CD4-positive, alpha-beta T cell treated with Interleukin-10 for 1 hour (primary cell): ENCODE data around the gene PEX5L.
"Not testable (repeated sequence)": the region's sequence is repeated elsewhere in the genome, so short reads cannot be mapped to it uniquely, and the experiment has no call there.

ENCODE experiments used
- DNase-seq: peaks from one replicate; pipeline ENCODE4 v3.0.0-alpha.2; 2020

Gene PEX5L, protein sequence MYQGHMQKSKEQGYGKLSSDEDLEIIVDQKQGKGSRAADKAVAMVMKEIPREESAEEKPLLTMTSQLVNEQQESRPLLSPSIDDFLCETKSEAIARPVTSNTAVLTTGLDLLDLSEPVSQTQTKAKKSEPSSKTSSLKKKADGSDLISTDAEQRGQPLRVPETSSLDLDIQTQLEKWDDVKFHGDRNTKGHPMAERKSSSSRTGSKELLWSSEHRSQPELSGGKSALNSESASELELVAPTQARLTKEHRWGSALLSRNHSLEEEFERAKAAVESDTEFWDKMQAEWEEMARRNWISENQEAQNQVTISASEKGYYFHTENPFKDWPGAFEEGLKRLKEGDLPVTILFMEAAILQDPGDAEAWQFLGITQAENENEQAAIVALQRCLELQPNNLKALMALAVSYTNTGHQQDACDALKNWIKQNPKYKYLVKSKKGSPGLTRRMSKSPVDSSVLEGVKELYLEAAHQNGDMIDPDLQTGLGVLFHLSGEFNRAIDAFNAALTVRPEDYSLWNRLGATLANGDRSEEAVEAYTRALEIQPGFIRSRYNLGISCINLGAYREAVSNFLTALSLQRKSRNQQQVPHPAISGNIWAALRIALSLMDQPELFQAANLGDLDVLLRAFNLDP

DNA sequence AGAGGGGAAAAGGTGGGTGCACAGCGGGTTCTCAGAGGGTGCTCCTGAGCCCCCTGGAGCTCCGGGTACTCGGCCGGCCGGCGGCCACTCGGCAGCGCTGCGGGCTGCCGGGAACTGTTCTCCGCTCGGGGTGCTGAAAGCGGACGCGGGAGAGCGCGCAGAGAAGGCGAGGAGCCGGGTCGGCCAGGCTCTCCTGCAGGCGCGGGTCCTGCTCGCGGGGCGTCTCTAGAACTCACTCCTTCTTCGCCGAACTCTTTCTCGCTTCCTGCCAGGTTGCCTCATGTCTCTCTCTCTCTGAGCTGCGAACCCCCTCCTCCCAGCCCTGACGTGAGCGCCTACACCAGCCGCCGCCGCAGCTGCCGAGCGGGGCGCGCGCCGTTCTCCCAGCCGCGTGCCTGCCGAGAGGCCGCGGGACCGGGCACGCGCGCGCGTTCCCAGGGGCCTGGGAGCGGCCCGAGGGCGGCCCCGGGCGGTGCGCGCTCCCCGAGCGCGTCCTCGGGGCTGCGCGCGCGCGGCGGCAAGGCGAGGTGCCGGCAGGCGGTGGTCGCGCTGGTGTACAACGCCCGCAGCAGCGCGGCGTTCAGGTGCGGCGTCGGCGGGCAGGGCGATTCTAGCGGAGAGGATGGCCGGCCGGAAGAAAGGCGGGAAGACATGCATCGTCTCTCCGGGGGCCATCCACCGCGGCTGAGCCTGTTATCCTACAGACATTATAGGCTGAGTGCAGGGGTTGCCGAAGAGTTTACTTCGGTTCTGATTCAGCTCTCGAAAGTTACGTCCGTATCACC lies at the start of gene PEX5L:
PEX5L (minus strand) TSS at position 267 of the 785 bp plus-strand sequence. CDS start 338 bp downstream, outside the sequence.
- DNase-seq: no peak

DNA sequence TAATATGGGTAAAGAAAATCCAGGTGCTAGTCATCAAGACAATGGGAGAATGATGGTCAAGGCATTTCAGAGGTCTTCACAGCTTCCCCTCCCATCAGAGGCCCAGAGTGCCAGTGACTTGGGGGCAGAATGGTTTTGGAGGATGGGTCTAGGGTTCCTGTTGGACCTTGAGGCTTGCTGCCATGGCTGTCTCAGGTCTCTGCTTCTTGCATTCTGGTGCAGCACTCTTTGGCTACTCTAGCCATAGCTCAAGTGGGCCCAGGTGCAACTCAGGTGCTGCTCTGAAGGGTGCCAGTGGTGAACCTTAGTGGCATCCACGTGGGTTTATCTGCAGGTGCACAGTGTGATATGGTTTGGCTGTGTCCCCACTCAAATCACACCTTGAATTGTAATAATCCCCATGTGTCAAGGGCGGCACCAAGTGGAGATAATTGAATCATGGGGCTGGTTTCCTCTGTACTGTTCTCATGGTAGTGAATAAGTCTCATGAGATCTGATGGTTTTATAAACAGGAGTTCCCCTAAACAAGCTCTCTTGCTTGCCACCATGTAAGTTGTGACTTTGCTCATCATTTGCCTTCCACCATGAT lies 48.5 kb upstream of the PEX5L start:
- DNase-seq: no peak

DNA sequence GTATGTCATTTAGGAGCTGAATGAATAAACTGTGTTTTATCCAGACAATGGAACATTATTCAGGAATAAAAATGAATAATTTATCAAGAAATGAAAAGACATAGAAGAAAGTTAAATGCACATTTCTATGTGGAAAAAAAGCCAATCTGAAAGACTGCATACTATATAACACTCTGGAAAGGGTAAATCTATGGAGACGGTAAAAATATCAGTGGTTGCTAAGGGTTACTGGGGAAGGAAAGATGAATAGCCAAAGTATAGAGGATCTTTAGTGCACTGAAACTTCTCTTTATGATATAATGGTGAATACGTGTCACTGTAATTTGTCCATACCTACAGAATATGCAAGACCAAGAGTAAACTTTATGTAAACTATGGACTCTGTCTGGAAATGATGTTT lies 46.0 kb upstream of the PEX5L start:
- no peak for DNase-seq

DNA sequence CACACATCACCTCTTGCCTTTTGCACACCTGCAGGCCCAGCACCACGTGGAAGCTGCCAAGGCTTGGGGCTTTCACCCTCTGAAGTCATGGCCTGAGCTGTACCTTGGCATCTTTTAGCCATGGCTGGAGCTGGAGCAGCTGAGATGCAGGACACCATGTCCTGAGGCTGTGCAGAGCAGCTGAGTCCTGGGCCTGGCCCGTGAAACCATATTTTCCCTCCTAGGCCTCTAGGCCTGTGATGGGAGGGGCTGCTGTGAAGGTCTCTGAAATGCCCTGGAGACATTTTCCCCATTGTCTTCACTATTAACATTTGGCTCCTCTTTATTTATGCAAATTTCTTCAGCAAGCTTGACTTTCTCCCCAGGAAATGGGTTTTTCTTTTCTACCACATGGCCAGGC lies 41.9 kb upstream of the PEX5L start:
- DNase-seq: no peak

DNA sequence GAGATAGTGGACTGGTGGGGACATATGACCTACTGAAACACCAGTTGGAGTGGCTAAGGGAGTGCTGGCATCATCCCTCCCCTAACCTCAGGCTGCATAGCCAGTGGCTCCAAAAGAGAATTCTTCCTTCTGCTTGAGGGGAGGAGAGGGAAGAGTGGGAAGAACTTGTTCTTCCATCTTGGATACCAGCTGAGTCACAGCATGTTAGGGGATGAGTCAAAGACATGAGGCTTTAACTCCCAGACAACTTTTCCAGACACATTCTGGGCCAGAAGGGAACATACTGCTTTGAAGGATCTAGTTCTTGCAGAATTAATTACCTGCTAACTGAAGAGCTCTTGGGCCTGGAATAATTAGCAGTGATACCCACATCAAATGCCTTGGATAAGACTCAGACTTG lies 36.8 kb upstream of the PEX5L start:
- no peak for DNase-seq

DNA sequence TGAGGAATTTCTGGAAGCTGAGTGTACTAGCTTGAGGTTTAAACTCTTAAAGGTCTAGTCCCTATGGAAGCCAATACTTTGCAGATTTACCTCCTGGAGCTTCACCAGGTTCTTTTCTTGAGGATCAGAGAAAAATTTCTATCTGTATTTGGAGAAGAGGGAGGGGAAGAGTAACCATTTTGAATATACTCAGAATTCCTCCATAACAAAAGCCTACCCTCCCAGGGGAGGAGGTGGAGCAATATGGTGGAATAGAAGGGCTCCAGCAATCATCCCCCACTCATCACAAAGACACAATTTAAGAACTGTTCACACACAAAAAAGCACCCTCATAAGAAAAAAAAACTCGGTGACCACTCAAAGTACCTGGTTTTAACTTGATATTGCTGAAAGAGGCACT lies 36.0 kb upstream of the PEX5L start:
- no peak for DNase-seq

DNA sequence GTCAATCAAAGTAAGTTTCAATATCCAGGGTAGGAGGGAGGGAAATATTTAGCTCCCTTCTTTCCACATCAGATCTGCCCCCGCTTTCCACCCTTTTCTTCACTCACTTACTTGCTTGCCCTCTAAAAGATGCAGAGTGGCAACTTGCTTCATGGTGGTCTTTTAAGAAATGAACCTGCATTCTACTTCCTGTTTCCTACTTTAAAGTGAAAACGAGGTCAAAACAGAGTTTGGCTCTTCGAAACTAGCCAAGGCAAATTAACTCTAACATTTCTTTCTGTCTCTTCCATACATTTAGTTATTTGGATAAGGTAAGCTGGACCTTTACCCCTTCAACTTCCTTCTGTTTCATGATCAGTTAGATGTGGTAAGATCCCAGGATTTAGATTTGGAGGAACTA lies 34.2 kb upstream of the PEX5L start:
- DNase-seq: no peak

DNA sequence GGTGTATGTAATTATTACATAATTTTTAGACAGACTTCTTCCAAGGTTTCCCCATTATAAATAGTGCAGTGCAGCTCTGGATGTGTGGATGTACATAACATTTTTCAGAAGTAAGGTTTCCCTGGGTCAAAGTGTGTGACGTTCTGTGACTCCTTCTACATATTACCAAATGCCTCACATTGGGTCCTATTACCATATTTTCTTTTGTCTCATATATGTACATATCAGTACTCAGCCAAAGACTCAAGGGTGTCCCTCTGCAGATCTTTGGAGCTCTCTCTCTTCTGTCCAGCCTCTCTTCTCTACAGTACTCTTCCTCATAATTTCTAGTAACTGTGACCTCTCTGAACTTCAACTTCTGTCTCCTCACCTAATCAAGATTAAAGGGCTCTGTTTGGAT lies 31.3 kb upstream of the PEX5L start:
- DNase-seq: no peak

DNA sequence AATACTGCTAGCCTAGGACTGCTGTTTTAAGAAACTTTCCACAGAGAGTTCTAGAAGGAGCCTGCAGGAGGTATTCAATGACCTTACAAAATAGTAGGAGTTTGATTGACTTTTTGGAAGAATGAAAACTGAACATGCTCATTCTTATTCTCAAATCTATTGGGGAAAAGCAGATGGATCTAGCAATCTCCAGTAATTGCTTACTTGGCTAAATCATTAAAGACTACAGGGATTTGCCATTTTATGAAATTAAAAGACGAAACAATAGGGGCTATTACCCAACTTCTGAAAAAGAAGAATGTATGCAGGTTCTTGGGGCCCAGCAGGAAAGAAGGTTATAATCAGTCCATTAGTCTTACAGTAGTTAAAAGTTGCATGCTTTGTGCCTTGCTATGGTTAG lies 29.9 kb upstream of the PEX5L start:
- DNase-seq: no peak

DNA sequence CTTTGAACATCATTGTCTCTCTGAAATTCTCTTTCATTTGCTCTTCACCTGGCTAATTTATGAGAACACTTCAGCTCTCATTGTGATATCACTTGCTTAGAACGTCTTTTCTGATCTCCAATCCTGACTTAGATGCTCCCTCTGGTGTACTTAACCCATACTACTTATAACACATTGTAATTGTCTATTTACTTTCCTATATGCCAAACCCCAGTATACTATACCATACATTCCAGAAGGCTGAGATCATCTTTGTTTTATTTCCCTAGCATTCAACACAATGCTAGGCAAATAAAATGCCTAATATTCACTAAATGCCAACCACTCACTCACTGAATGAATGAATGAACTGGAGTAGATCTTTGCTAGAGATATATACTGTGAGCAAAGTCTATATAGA lies 27.0 kb upstream of the PEX5L start:
- no peak for DNase-seq

DNA sequence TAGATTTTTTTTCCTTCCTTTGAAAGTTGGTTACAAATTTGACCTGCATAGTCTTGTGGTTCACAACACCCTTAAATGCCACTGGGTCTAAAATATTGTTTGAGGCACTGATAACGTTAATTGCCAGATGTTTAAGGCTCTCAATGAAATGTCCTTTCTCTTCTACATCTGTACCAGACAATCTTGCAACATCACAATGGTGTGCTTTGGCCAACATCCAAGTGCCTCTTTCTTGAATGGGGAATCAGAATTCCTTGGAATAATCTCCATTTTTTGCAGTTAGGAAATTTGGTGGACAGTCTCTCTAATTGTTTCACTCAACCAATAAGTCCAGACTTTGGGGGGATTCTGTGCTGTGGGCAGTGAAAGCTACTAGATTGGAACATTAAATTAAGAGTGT lies 26.0 kb upstream of the PEX5L start:
- no peak for DNase-seq

DNA sequence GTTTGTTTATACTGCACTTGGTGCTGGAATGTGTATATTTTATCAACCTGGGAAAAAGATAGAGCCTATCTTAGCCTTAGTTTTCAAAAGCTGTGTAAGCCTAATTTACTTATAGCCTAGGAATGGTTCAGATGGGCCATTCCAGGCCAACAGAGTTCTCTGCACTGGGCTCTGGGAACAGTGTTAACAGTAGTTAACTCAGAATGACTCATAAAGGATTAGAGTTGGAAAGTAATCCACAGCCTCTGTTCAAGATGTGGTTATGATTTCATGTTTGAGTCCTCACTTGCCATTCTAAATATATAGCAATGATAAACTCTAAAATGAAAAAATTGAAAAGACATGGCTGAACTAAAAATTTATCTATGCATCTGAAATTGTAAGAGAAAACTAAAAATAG lies 22.6 kb upstream of the PEX5L start:
- no peak for DNase-seq

DNA sequence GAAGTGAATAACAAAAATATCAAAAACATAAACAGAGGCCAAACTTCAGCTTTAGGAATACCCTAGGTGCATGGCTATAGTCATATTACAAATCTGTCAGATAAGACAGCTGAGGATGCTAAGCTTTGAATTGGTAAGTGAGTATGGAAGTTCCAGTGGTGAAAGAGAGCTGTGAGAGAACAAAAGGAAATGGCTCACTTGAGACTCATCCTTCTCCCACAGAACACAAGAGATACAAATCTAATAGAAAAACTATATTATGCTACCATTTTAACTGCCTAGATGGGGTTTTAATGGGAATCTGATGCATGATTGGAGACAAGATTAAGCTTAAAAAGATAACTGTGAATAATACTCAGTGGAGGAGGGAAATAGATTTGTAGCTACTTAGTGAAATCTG lies 21.5 kb upstream of the PEX5L start:
- DNase-seq: no peak

DNA sequence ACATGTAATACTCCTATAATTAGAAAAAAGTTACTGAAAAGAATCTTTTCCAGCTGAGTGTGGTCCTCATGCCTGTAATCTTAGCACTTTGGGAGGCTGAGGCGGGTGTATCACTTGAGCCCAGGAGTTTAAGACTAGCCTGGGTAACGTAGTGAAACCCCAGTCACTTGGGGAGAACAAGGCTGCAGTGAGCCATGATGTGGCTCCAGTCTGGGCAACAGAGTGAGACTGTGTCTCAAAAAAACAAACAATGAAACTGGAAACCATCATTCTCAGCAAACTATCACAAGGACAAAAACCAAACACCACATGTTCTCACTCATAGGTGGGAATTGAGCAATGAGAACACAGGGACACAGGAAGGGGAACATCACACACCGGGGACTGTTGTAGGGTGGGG lies 18.9 kb upstream of the PEX5L start:
- not testable (repeated sequence) for DNase-seq

DNA sequence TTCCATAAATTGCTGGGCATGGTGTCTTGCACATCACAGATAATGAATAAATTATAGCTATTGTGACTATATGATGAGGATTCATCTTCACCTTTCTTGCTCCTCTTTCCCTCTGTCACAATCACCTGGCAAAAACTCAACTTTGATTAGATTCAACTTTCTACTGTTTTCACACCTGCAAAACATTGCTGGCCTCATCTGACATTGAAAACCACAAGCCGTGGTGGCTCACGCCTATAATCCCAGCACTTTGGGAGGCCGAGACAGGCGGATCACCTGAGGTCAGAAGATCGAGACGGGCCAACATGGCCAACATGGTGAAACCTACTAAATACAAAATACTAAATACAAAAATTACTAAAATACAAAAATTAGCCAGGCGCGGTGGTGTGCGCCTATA lies 12.7 kb upstream of the PEX5L start:
- no peak for DNase-seq

DNA sequence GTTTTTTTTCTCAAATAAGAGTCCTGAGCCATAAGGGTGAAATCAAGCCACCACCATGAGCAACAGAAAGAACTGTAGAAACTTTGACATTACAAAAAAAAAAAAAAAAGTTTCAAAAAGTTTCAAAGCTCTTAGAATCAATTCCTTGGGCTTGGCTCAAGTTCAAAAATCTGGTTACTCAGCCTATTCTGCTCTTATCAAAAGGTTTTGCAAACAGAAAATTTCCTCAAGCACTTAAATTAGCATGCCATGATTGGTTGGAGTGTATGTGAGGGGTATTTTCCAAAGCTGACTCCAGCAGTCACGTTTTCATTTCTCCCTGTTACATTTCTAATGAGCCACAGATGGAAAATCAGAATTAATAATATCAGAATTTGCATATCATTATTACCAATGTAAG lies 12.1 kb upstream of the PEX5L start:
- DNase-seq: no peak

DNA sequence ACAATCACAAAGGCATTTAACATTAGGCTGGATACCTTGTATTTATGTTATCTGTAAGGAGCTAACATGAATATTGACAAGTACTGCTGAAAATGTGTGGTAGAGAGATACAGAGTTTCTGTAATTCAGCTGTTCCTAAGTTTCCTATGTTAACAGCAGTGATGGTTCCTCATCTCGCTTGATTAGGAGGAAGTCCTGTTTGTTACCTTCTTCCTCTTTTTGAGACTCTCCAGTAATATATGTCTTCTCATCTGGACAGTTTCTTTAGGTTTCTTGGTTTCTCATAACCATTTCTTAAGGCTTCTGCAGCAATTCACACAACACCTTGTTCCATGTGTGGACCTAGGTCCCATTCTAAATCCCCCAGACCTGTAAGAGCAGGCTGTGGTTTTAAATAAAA lies 11.4 kb upstream of the PEX5L start:
- no peak for DNase-seq

DNA sequence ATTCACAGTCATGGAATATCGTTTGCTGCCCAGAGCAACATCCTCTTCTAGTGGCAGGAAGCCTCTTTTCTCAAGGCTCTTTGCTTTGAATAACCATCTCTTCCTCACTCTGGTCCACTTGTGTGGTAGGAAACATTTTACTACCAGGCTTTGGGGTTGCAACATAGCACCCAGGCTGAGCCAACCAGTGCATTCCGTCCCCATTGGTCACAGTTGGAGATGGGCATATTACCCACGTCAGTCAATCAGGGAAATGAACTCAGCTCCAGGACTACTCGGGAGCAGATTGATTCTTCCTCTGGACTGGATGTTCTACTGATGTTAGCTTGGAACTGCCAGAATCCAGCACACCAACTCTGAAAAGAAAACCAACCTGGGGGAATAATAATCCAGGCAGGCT lies 4.2 kb upstream of the PEX5L start:
- no peak for DNase-seq

DNA sequence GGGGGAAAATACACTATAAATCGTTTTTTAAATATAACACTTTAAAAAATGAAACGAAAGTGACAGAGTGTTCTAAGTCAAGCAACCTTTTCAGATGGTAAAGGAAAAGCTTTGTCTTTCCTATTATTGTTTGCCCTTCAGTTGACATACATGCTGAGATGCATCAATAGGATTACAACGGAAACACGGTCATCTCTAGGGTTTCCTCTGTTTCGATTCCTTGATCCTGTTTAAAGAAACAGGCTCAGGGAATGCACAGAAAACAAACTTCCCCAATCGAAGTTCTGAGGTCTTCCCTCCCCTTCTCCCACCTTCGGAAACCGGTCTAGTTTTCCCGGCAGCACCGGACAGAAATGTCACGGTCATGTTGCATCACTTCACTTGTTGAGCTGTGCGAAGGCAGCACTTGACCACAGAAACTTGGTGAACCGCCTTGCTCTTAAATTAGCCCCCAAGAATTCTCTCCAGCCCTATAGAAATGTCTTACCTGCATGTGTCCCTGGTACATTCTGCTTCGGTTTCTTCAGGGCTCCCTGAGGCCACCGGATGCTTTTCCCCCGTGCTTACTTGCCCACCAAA lies 556 bp downstream of the PEX5L start:
- DNase-seq: no peak

DNA sequence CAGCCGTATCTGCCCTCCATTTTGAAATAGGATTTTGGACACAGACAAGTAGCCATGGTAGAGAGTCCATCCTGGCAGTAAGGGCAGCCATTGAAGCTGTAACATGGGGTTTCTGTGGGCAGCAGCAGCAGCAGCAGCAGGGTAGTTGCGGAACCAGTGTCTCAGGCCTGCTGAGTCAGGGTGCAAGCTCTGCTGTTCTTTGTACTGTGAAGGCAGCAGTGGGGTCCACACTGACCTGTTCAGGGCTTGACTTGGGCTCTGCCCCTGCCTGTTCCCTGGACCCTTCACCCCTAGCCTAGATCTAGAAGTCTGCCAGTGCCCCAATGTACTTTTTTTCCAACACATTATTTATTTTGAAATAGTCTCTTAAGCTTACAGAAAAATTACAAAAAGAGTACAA lies 9.7 kb downstream of the PEX5L start:
- DNase-seq: no peak

DNA sequence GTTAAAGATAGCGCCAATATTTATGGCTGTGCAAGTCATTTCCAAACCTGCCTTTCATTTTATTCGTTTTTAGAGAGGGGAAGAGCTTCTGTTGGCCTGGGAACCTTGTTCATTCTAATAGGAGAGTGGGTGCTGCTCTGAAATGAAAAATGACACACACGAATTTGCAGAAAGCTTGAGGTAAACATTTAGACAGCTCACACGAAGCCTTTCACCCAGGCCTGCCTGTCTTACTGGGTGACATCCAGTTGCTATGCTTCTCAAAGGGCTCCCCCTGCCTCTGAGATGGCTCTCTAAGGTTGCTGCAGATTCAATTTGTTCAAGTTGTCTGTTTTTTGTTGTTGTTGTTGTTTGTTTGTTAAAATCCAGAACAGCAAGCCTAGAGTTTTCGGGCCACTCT lies 18.2 kb downstream of the PEX5L start:
- DNase-seq: no peak

DNA sequence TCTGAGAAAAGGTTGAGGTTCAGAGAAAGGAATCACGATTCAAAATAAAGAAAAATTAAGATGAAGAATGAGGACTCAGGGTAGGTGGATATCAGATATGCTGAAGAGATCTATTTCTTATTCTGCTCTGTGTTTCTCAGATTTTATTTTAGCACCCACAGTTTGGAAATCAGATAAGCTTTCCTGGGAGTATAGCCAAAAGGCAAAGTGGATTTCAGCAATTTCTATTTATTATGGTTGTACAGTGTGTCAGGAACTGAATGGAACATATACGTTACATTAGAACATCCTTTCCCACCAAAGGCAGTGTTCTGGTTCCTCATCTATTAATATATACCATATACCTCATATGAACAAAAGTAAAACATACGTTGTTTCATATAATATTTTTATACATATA lies 18.9 kb downstream of the PEX5L start:
- no peak for DNase-seq

DNA sequence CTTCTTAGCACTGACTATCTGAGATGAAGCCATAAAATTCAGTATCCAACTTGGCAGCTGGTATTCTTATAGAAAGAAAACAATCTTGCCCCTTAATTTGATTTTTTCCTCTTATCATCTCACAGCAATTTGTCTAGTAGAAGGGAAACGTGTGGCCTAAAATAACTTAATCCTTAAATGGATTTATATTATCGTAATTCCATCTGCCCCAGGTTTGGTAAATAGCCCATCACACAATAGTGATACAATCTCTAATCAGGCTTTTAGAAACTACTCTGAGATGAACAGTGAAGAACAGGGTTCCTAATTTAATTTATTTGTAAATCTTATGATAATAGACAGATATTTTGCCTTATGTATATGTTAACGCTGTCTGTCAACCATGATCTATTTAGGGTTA lies 24.8 kb downstream of the PEX5L start:
- DNase-seq: no peak
